Thymus (tissue), 11 donors: Measurements from ENCODE around the gene ADK. TPM values are rescaled to one million over a fixed set of nuclear protein-coding genes. Genes with fewer than 3 reads are reported as not detected.

Experiments used
- DNase-seq, 9 donors: peaks; one replicate each; pipeline ENCODE4 v3.0.0-alpha.2; 2013; ENCODE audit warnings: low spot score in 9 of 9, low read depth in 6 of 9, missing footprints in 1 of 9
- H3K27ac ChIP-seq, 2 donors: one replicate each; pipeline ENCODE4 v1.5.1; 2013; ENCODE audit warnings: control low read depth in 1 of 2, low read depth in 1 of 2, low read length in 1 of 2, mild to moderate bottlenecking in 1 of 2, moderate library complexity in 1 of 2
- H3K27me3 ChIP-seq, 2 donors: one replicate each; pipeline ENCODE4 v1.5.1; 2013; ENCODE audit warnings: low read length in 1 of 2; ENCODE audit not compliant: control insufficient read depth in 2 of 2, insufficient read depth in 1 of 2
- H3K36me3 ChIP-seq, 2 donors: one replicate each; pipeline ENCODE4 v1.5.1; 2013; ENCODE audit warnings: low read length in 1 of 2, mild to moderate bottlenecking in 1 of 2, moderate library complexity in 1 of 2; ENCODE audit not compliant: control insufficient read depth in 2 of 2, insufficient read depth in 2 of 2
- H3K4me1 ChIP-seq, 2 donors: one replicate each; pipeline ENCODE4 v1.5.1; 2013; ENCODE audit warnings: low read length in 2 of 2; ENCODE audit not compliant: control insufficient read depth in 2 of 2, insufficient read depth in 2 of 2
- H3K4me3 ChIP-seq, 2 donors: one replicate each; pipeline ENCODE4 v1.5.1; 2013; ENCODE audit warnings: low read length in 2 of 2, control low read depth in 1 of 2, mild to moderate bottlenecking in 1 of 2
- H3K9me3 ChIP-seq, 2 donors: one replicate each; pipeline ENCODE4 v1.5.1; 2013; ENCODE audit warnings: low read length in 1 of 2, mild to moderate bottlenecking in 1 of 2; ENCODE audit not compliant: control insufficient read depth in 2 of 2, insufficient read depth in 1 of 2
- WGBS: extraction: QIAGEN DNeasy Blood & Tissue Kit; methylation state at CpG from one replicate; pipeline ENCODE4 v1.1.7; 2013; 5-methylcytosine and 5-hydroxymethylcytosine counted together
- polyA plus RNA-seq: library from polyadenylated mRNA; stranded (reverse); fragments of 200-250 nt; gene quantifications from one replicate; pipeline ENCODE4 v1.2.3, GENCODE V29; 2013
- total RNA-seq: library from RNA; stranded (reverse); fragments of 120-200 nt; gene quantifications from one replicate; pipeline ENCODE4 v1.2.4, GENCODE V29; 2013
- donor health status: healthy.

Gene ADK
- total and polyA plus RNA-seq, 2 donors, result 32.0 to 33.2 TPM

- 93% methylated on average over 1 of the region's 1 CpG for WGBS
- H3K27ac ChIP-seq, result no peak overlapping the region
- no peak overlapping the region for H3K4me3 ChIP-seq
- no peaks in the 10 kb centered on the region for H3K27me3 ChIP-seq
- H3K9me3 ChIP-seq, result no peaks in the 10 kb centered on the region
- H3K4me1 ChIP-seq, result no peaks in the 10 kb centered on the region
- peak in 1 of 9 donors; percentile 12 for DNase-seq
- no peaks in the 10 kb centered on the region for H3K36me3 ChIP-seq
Observed at GRCh38 chr10:74432841-74433594, 282.0 kb downstream of the ADK start.

- Histone ChIP-seq H3K4me3 (no peak overlapping the region), H3K4me1 (no peaks in the 10 kb centered on the region), H3K27me3 (no peaks in the 10 kb centered on the region), H3K36me3 (no peaks in the 10 kb centered on the region), H3K27ac (no peak overlapping the region), H3K9me3 (no peaks in the 10 kb centered on the region)
- DNase-seq, result no peak
- WGBS, result 100% methylated on average over 1 of the region's 1 CpG
Observed at GRCh38 chr10:74433595-74433956, 282.6 kb downstream of the ADK start.

- H3K4me1 ChIP-seq, result no peaks in the 10 kb centered on the region
- no peak overlapping the region for H3K4me3 ChIP-seq
- H3K27ac ChIP-seq, result no peak overlapping the region
- no peaks in the 10 kb centered on the region for H3K27me3 ChIP-seq
- 99% methylated on average over 1 of the region's 1 CpG for WGBS
- H3K9me3 ChIP-seq, result no peaks in the 10 kb centered on the region
- H3K36me3 ChIP-seq, result no peaks in the 10 kb centered on the region
- DNase-seq, result no peak
Observed at GRCh38 chr10:74433993-74434392, 283.0 kb downstream of the ADK start.

- H3K4me1 ChIP-seq, result no peaks in the 10 kb centered on the region
- no peak overlapping the region for H3K27ac ChIP-seq
- no peak for DNase-seq
- H3K27me3 ChIP-seq, result no peaks in the 10 kb centered on the region
- no peaks in the 10 kb centered on the region for H3K36me3 ChIP-seq
- H3K9me3 ChIP-seq, result no peaks in the 10 kb centered on the region
- H3K4me3 ChIP-seq, result no peak overlapping the region
- 98% methylated on average over 1 of the region's 1 CpG for WGBS
Observed at GRCh38 chr10:74434547-74434946, 283.5 kb downstream of the ADK start.

GRCh38 chr10:74436523-74437170 is 285.6 kb downstream of the ADK start:
- Histone ChIP-seq H3K36me3 (no peaks in the 10 kb centered on the region), H3K4me3 (no peak overlapping the region), H3K4me1 (no peaks in the 10 kb centered on the region), H3K27me3 (no peaks in the 10 kb centered on the region), H3K9me3 (no peaks in the 10 kb centered on the region), H3K27ac (no peak overlapping the region)
- DNase-seq, result no peak
- WGBS, result 97% methylated on average over 3 of the region's 3 CpGs

- Histone ChIP-seq H3K27ac (no peak overlapping the region), H3K36me3 (no peaks in the 10 kb centered on the region), H3K27me3 (no peaks in the 10 kb centered on the region), H3K4me1 (no peaks in the 10 kb centered on the region), H3K9me3 (no peaks in the 10 kb centered on the region), H3K4me3 (no peak overlapping the region)
- no peak for DNase-seq
Observed at GRCh38 chr10:74437822-74438221, 286.8 kb downstream of the ADK start.

GRCh38 chr10:74439213-74439612 is 288.2 kb downstream of the ADK start:
- Histone ChIP-seq H3K36me3 (no peaks in the 10 kb centered on the region), H3K4me1 (no peaks in the 10 kb centered on the region), H3K4me3 (no peak overlapping the region), H3K27me3 (no peaks in the 10 kb centered on the region), H3K27ac (no peak overlapping the region), H3K9me3 (no peaks in the 10 kb centered on the region)
- DNase-seq, result peak in 2 of 9 donors; percentile 7 to 20
- 10% methylated on average over 1 of the region's 1 CpG for WGBS

GRCh38 chr10:74445493-74445892 is 294.5 kb downstream of the ADK start:
- Histone ChIP-seq H3K9me3 (no peaks in the 10 kb centered on the region), H3K36me3 (no peaks in the 10 kb centered on the region), H3K4me1 (no peaks in the 10 kb centered on the region), H3K27me3 (no peaks in the 10 kb centered on the region), H3K4me3 (no peak overlapping the region), H3K27ac (peak overlapping the region in 1 of 2 donors; percentile 50)
- DNase-seq, result peak in 4 of 9 donors; percentile 11 to 59 (median 20)

GRCh38 chr10:74450602-74451001 is 299.6 kb downstream of the ADK start:
- Histone ChIP-seq H3K9me3 (no peaks in the 10 kb centered on the region), H3K27ac (no peak overlapping the region), H3K36me3 (no peaks in the 10 kb centered on the region), H3K4me3 (no peak overlapping the region), H3K27me3 (no peaks in the 10 kb centered on the region), H3K4me1 (no peaks in the 10 kb centered on the region)
- DNase-seq, result no peak
